ENCODE measurements around the gene NHERF2.

Gene NHERF2

GRCh38 chr16:2077696-2078095 lies 51.0 kb downstream of the NHERF2 start:
- TF ChIP-seq CTCF (conservative IDR thresholded peaks at IDR 0.05; ENCODE audit: low read depth, low read length), result no peak
- DNase-seq (ENCODE audit: low read depth), result no peak
- no peak overlapping the region for H3K4me3 ChIP-seq (ENCODE audit: low read length)

- DNase-seq (ENCODE audit: low read depth), result no peak
- no peak overlapping the region for H3K4me3 ChIP-seq (ENCODE audit: low read length)
- no peak for TF ChIP-seq CTCF (conservative IDR thresholded peaks at IDR 0.05; ENCODE audit: low read depth, low read length)
Measured at GRCh38 chr16:2078096-2078495, 51.4 kb downstream of the NHERF2 start.

GRCh38 chr16:2078691-2079090 lies 52.0 kb downstream of the NHERF2 start:
- no peak for DNase-seq (ENCODE audit: low read depth)
- no peak for TF ChIP-seq CTCF (conservative IDR thresholded peaks at IDR 0.05; ENCODE audit: low read depth, low read length)
- no peak overlapping the region for H3K4me3 ChIP-seq (ENCODE audit: low read length)

- no peak for DNase-seq (ENCODE audit: low read depth)
- no peak overlapping the region for H3K4me3 ChIP-seq (ENCODE audit: low read length)
- TF ChIP-seq CTCF (conservative IDR thresholded peaks at IDR 0.05; ENCODE audit: low read depth, low read length), result no peak
Measured at GRCh38 chr16:2079311-2079800, 52.7 kb downstream of the NHERF2 start.

- DNase-seq (ENCODE audit: low read depth), result no peak
- no peak overlapping the region for H3K4me3 ChIP-seq (ENCODE audit: low read length)
Measured at GRCh38 chr16:2079991-2080390, 53.3 kb downstream of the NHERF2 start.

GRCh38 chr16:2081201-2082084 lies 54.7 kb downstream of the NHERF2 start:
- no peak overlapping the region for H3K4me3 ChIP-seq (ENCODE audit: low read length)
- DNase-seq (ENCODE audit: low read depth), result no peak
- TF ChIP-seq CTCF (conservative IDR thresholded peaks at IDR 0.05; ENCODE audit: low read depth, low read length), result no peak

More at GRCh38 chr16:2079991-2080390, 53.3 kb downstream of the NHERF2 start:
- TF ChIP-seq CTCF (conservative IDR thresholded peaks at IDR 0.05; ENCODE audit: low read depth, low read length), result no peak
